ENCODE results near the gene NPNT.

GRCh38 chr4:105909787-105910281 is 14.6 kb downstream of the NPNT start:
- TF ChIP-seq CTCF (IDR thresholded peaks at IDR 0.05) (no peak), EZH2phosphoT487 (IDR thresholded peaks at IDR 0.05) (no peak)

All from neural progenitor cell (in vitro differentiated cells).